Stimulated activated naive CD4-positive, alpha-beta T cell (primary cell): ENCODE data around the gene HAL.
A peak's percentile ranks its signal among the peaks of the same experiment; 100 is the strongest.

Source experiments
- DNase-seq, 6 experiments: peaks; one replicate each; lab custom pipeline; 2025; lab: John Stamatoyannopoulos, UW

Gene HAL

GRCh38 chr12:95942524-95943329, 53.4 kb downstream of the HAL start, which contains the start of gene CCDC38:
Gene CCDC38, minus strand, starts transcription at chr12:95942614. Its CDS starts 6,105 bp downstream, at chr12:95936509.
- peak; percentile 69 to 84 (median 77) for DNase-seq

GRCh38 chr12:95942101-95942523, 54.0 kb downstream of the HAL start:
- DNase-seq, result peak in 1 of 6 experiments; percentile 41

GRCh38 chr12:95940514-95940913, 55.6 kb downstream of the HAL start:
- DNase-seq, result no peak
